HG02970 (cell line): Measurements from ENCODE around the gene TMEM131L.
"Not testable (repeated sequence)": the region's sequence is repeated elsewhere in the genome, so short reads cannot be mapped to it uniquely, and the experiment has no call there.

Experiments used
- ATAC-seq: cut with Tn5 transposase; IDR thresholded peaks from one replicate; pipeline ENCODE4 v1.9.1; 2021; ENCODE audit warnings: mild to moderate bottlenecking, moderate library complexity, moderate number of reproducible peaks; ENCODE audit not compliant: unreplicated experiment, low FRiP score

Gene TMEM131L

GRCh38 chr4:153497988-153498967 is 32.1 kb downstream of the TMEM131L start:
- ATAC-seq: no peak

- ATAC-seq: no peak
Measured at GRCh38 chr4:153499005-153499404, 32.8 kb downstream of the TMEM131L start.

DNA sequence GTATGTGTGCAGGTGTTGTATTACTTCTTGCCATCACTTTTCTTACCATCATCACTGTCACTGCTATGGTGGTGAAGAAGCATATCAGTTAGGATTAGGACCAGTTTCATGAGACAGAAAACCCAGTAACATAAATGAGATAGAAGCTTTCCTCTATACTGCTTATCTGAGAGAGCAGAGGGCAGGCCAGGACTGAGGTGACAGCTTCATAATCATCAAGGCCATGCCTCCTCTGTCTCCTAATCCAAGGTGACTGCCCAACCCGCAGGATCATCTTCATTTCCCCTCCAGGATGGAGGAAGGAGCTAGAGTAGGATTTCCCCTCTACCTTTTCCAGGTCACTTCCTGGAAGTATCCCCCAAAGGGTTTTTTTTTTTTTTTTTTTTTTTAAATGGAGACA is 35.4 kb downstream of the TMEM131L start:
- no peak for ATAC-seq

- no peak for ATAC-seq
Measured at GRCh38 chr4:153502584-153502983, 36.4 kb downstream of the TMEM131L start.

DNA sequence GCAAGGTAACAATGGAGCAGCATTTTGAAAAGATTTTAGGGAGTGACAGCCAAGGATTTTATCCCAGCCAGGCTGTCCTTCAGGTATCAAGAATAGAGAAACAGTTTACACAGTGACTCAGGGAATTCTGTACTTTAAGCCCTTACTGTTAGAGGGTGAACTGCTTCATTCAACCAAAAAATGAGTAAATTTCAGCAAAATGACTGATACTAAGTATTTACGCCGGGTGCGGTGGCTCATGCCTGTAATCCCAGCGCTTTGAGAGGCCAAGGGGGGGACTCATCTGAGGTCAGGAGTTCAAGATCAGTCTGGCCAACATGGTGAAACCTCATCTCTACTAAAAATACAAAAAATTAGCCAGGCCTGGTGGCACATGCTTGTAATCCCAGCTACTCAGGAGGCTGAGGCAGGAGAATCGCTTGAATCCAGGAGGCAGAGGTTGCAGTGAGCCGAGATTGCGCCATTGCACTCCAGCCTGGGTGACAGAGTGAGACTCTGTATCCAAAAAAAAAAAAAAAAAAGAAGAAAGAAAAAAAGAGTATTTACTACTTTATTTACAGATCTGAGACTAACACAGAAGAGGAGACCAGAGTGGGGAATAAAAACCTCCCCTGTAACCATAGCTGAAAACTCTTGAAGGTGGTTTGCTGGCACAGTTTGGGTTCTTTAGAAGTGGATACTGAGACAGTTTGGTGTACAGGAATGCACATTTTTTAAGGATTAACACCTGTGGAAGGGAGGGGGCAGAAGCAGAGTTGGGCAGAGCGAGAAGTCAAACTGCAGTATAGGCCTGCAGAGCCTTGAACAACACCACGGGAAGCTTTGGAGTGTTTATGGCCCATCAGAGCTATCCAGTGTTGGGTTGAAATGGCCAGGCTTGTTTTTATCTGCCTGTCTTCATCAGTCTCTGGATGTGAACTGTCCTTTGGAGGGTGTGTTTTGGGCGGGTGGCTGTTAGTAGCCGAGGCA is 40.5 kb downstream of the TMEM131L start:
- ATAC-seq: no peak

DNA sequence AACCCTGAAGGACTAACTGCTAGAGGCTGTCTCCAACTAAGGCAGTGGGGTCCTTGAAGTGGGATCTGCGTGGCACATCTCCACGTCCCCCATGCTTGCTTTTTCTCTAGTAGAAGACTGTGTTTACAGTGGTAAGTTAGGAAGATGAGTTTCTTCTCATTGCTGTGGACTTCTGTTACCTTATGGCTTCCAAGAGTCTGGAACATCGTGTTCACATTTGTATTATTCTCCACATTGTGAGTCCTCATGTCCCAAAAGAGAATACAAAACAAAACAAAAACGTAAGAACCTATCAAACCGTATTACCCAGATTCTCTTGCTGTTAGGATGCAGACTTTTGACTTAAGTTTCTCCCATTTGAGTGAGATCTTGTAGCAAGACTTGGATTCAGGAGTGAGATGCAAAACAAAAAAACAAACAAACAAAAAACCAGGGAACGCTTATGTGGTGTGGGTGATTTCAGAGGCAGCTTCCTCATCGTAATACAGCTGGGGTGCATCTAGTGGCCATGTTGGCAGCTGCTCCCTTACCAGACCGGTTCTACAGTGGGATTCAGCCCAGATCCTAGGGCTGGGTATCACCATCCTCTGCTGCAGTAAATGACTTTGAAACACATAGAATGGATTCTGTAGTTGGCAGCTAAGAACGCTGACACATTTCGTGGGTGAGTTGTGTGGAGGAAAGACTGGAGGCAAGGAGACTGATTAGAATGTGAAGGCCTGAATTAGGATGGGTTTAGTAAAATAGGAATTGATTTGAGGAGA is 41.3 kb downstream of the TMEM131L start:
- no peak for ATAC-seq

GRCh38 chr4:153509212-153509611 is 43.1 kb downstream of the TMEM131L start:
- ATAC-seq: not testable (repeated sequence)

DNA sequence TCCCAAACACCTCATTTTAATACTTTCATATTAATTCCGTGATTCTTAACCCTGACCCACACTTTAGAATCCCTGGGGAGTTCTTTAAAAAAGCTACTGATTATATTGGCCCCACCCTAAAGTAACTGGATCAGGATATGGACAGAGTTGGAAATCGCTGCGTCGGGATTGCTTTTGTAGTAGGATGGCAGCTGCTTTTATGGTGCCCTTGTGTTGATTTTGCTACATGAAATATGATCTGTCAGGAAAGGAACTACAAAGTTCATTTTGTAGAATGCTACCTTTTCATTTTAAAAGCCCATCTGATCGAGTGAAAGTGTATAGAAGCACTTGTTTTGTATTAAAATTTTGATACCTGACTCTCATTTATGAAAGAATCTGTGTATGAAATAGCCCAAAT is 43.6 kb downstream of the TMEM131L start:
- ATAC-seq: no peak

DNA sequence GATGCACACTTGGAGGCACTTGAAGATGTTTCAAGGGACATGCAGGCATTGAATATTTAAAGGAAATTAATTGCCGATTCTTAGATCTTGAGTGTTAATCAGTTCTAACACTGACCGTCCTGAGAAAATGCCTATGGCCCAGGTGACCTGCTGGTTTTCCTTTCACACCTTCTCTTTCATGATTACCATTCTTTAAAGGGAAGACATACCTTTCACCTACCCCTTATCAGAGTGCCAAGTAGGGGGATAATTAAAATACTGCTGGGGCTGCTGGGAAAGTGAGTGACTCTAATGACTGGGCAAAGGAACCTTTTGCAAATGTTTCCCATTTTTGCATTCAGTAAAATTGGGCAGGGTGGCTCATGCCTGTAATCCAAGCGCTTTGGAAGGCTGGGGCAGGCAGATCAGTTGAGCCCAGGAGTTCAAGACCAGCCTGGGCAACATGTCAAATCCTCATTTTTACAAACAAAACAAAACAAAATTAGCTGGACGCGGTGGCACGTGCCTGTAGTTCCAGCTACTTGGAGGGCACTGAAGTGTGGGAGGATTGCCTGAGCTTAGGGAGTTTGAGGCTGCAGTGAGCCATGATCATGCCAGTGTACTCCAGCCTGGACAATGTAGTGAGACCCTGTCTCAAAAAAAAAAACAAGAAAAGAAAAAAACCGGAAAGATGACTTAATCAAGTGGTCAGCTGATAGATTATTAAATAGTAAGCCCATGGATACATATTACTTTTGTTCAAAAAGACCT is 44.3 kb downstream of the TMEM131L start:
- no peak for ATAC-seq

DNA sequence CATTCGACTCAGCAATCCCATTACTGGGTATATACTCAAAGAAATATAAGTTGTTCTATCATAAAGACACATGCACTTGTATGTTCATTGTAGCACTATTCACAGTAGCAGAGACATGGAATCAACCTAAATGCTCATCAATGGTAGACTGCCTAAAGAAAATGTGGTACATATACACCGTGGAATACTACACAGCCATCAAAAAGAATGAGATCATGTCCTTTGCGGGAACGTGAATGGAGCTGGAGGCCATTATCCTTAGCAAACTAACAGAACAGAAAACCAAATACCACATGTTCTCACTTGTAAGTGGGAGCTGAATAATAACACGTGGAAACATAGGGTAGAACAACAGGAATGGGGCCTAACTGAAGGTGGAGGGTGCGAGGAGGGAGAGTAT is 44.9 kb downstream of the TMEM131L start:
- no peak for ATAC-seq

DNA sequence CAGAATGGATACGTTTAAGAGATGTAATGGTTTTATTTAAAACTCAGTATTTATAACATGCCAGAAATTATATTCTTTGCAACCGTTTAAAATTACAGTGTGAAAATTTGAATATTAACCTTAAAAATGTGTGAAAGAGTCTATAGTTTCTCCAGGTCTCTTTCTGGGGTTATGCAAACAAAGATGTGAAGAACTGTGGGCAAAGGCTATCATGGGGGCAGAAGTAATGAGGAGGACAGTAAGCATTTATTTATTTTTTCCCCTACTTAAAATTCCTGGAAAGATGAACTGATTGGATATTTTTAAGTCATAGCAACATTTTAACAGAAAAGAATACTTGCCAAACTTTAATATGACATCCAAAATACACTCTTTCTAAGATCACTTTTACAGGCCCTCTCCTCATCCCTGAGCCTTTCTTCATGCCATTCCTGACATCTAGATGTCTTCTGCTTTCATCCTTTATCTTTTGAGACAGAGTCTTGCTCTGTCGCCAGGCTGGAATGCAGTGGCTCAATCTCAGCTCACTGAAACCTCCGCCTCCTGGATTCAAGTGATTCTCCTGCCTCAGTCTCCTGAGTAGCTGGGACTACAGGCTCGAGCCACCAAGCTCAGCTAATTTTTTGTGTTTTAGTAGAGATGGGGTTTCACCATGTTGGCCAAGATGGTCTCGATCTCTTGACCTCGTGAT is 46.1 kb downstream of the TMEM131L start:
- no peak for ATAC-seq

GRCh38 chr4:153512952-153513500 is 46.9 kb downstream of the TMEM131L start:
- ATAC-seq: no peak

- ATAC-seq: no peak
Measured at GRCh38 chr4:153513596-153513995, 47.4 kb downstream of the TMEM131L start.

- no peak for ATAC-seq
Measured at GRCh38 chr4:153514001-153514526, 47.9 kb downstream of the TMEM131L start.

DNA sequence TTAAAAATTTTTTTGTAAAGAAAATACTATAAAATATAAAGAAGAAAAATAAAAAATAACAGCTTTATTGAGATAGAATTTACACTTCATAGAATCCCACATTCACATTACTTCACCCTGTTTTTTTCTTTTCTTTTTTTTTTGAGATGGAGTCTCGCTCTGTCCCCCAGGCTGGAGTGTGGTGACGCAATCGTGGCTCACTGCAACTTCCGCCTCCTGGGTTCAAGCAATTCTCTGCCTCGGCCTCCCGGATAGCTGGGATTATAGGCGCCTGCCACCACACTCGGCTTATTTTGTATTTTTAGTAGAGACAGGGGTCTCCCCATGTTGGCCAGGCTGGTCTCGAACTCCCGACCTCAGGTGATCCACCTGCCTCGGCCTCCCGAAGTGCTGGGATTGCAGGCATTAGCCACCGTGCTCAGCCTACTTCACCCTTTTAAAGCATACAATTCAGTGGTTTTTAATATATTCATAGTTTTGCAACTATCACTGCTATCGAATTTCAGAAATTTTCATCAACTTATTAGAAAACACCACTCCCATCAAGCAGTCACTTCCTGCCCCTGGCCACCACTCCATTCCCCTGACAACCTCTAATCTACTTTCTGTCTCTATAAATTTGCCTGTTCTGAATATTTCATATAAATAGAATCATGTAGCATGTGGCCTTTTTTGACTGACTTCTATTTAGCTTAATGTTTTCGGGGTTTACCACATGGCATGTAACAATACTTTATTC is 48.7 kb downstream of the TMEM131L start:
- no peak for ATAC-seq

DNA sequence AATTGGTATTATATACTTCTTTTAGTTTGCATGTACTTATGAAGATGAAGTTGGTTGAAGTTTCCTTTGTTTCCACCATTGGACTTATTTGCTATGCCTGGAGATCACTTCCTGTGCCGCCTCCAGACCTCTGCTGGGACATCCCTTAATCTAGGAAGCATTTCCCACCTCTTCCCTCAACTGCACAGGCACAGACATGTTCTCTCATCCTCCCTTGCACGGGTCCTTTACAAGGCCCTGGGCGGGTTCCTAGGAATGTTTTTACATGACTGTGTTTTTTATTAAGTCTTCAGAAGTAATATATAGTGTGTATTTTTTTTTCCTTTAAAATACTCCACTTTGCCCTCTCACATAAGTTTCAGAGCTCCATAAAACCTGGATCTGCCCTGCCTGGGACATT is 51.0 kb downstream of the TMEM131L start:
- no peak for ATAC-seq

DNA sequence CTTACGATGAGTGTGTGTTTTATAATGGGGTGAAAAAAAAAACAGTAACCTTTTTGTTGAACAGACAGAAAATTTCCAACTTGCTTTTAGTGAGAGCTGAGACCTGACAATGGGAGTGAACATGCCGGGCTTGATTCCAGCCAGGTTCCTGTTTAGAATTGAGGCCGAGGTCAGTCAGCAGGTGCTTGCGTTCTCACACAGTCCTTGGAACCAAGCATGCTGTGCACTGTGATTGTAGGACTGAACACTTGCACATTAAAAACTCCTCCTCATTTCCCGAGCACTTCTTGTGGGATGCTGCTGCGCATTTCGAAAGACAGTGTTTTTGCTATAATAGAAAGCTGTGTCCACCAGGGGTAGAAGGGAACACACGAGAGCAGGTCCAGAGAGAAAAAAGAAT is 51.8 kb downstream of the TMEM131L start:
- no peak for ATAC-seq
